GM23338 (cell line): ENCODE data around the gene RAB3GAP2.

Experiments
- CREB1 ChIP-seq: fragments of 250-450 bp; sonication (Bioruptor Pico); IDR thresholded peaks from 2 replicates; pipeline ENCODE4 v1.5.0; 2020; ENCODE audit warnings: low read depth, mild to moderate bottlenecking, moderate library complexity
- CTCF ChIP-seq, 2 experiments: fragments of 200-600 bp in 1 of 2; sonication (generic) in 1 of 2; conservative IDR thresholded peaks; 2 replicates each; pipeline versions ENCODE4 v1.5.1 to v1.6.1; 2016 to 2017; ENCODE audit warnings: antibody characterized with exemption in 2 of 2, low read depth in 2 of 2, mild to moderate bottlenecking in 2 of 2, moderate library complexity in 1 of 2
- ETS1 ChIP-seq: IDR thresholded peaks from 2 replicates; pipeline ENCODE4 v1.6.1; 2016; ENCODE audit warnings: antibody characterized with exemption
- EZH2 ChIP-seq: fragments of 200-600 bp; sonication (generic); IDR thresholded peaks from one replicate; pipeline ENCODE4 v1.8.0; 2017; ENCODE audit warnings: antibody characterized with exemption, mild to moderate bottlenecking, low read depth; ENCODE audit not compliant: unreplicated experiment
- JUNB ChIP-seq: IDR thresholded peaks from one replicate; pipeline ENCODE4 v1.6.1; 2016; ENCODE audit warnings: antibody characterized with exemption; ENCODE audit not compliant: unreplicated experiment
- NANOG ChIP-seq: IDR thresholded peaks from 2 replicates; pipeline ENCODE4 v1.6.1; 2016; ENCODE audit warnings: antibody characterized with exemption, borderline replicate concordance
- POLR2AphosphoS5 ChIP-seq: IDR thresholded peaks from 2 replicates; pipeline ENCODE4 v1.6.1; 2016; ENCODE audit warnings: antibody characterized with exemption, low read depth
- REST ChIP-seq: IDR thresholded peaks from one replicate; pipeline ENCODE4 v1.6.1; 2018; ENCODE audit warnings: antibody characterized with exemption; ENCODE audit not compliant: unreplicated experiment
- STAT1 ChIP-seq: IDR thresholded peaks from one replicate; pipeline ENCODE4 v1.6.1; 2016; ENCODE audit warnings: antibody characterized with exemption; ENCODE audit not compliant: unreplicated experiment

GRCh38 chr1:220271706-220272046 is 577 bp downstream of the RAB3GAP2 start:
- TF ChIP-seq JUNB (no peak), EZH2 (no peak), CTCF (conservative IDR thresholded peaks at IDR 0.05; ENCODE audit: low read depth in 2 of 2) (no peak), ETS1 (no peak), CREB1 (CRISPR knock-in tag) (no peak), POLR2AphosphoS5 (no peak), REST (no peak), NANOG (no peak), STAT1 (no peak)
